KOPT-K1 (cell line): Measurements from ENCODE around the gene POLR1C.
"Not testable (repeated sequence)": the region's sequence is repeated elsewhere in the genome, so short reads cannot be mapped to it uniquely, and the experiment has no call there.

Experiments used
- H3K27ac ChIP-seq: fragments of 200-600 bp; sonication (generic); 2 replicates; pipeline ENCODE4 v1.5.1; 2016; ENCODE audit warnings: antibody characterized with exemption, mild to moderate bottlenecking, low read depth, low read length; ENCODE audit not compliant: poor library complexity, severe bottlenecking
- H3K36me3 ChIP-seq: fragments of 200-600 bp; sonication (generic); 2 replicates; pipeline ENCODE4 v1.5.1; 2017; ENCODE audit warnings: antibody characterized with exemption, mild to moderate bottlenecking, low read length, moderate library complexity; ENCODE audit not compliant: insufficient read depth
- H3K9me3 ChIP-seq: fragments of 200-600 bp; sonication (generic); 2 replicates; pipeline ENCODE4 v1.5.1; 2017; ENCODE audit warnings: antibody characterized with exemption, low read length, mild to moderate bottlenecking; ENCODE audit not compliant: insufficient read depth, poor library complexity, severe bottlenecking

POLR1C gene

GRCh38 chr6:43488667-43489276, 28.1 kb upstream of the POLR1C start:
- Histone ChIP-seq H3K36me3 (peaks cover 14% of the 10 kb centered on the region; the same call in 1 of the 2 replicates), H3K9me3 (no peaks in the 10 kb centered on the region), H3K27ac (no peak overlapping the region)

- H3K27ac ChIP-seq, result no peak overlapping the region
- peaks cover 14% of the 10 kb centered on the region; the same call in 1 of the 2 replicates for H3K36me3 ChIP-seq
- H3K9me3 ChIP-seq, result no peaks in the 10 kb centered on the region
Measured at GRCh38 chr6:43489277-43490072, 27.4 kb upstream of the POLR1C start.

DNA sequence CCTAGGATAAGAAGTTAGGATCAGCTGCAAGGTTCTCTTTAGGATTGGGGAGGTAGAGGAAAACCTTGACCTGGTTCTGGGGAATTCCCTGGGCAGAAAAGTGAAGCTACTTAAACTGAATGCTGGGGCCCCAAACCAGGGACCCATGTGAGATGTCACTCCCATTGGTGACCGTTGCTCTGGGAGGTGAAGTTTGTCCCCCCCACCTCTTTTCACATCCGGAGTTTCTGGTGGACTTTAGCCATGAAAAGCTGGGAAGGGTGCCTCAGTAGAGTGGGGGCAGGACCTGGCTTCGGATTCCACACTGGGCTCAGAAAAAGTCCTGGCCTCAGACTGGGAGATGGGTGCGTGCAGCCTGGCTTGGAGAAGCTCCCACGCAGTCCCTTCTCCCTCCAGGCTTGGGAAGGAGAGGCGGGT, 26.4 kb upstream of the POLR1C start:
- Histone ChIP-seq H3K36me3 (peaks cover 14% of the 10 kb centered on the region; the same call in 1 of the 2 replicates), H3K9me3 (no peaks in the 10 kb centered on the region), H3K27ac (no peak overlapping the region)

DNA sequence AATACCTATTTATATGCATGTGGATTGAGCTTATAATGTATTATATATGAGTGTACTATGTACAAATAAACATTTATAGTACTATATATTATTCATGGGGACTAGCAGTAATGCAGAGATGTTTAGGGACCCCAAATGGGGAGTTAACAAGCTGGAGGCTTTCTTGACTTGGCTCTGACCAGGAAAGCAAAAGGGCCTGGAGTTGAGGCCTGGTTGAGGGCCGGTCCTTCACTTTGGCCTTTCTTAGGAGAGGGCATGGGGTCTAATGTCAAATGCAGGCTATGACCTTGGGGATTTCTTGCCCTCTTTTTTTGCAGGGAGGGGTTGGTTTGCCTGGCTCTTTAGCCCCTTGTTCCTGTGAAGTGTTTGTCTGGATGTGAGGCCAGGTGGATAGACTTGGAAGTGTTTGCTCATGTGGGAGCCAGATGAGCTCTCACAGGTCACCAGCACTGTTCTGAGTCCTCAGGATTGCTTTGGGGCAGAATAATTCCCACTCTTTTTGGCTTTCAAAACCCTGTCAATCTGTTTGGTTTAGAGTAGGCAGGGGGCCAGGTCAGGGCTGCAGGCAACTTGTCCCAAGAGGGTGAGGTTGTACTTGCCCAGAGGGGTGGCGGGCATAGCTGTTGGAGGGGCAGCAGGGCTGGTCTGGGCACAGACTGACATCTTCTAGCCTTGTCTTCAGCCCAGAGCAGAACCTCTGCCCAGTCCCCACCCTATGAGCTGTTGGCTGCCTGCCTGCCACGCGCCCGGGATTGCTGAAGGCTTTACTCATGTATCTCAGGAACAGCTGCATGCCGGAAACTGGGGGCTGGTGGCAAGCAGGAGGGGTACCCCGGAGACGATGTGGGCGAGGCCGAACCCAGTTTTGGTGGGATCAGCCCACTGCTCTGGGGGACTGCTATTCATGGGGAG, 24.9 kb upstream of the POLR1C start:
- H3K27ac ChIP-seq, result no peak overlapping the region

DNA sequence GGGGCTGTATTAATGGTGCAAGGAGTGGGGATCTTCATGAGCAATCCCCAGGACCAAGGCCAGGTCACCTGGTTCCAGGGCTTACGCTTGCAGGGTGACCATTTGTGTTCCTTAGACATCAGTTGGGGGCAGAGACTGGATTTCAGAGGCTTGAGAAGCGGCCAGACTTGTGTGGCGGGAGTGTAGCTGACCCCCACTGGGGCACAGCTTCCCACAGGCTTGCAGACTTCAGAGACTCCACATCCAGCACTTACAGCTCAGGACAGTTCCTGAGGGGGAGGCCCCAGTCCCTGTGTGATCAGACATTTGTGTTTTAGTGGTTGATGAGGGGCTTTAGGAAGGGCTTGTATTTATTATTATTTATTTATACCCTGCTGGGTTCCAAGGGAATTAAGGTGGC, 24.2 kb upstream of the POLR1C start:
- no peaks in the 10 kb centered on the region for H3K9me3 ChIP-seq
- no peak overlapping the region for H3K27ac ChIP-seq
- peaks cover 20% of the 10 kb centered on the region for H3K36me3 ChIP-seq

More for the DNA sequence above, 24.9 kb upstream of the POLR1C start:
- peaks cover 14% of the 10 kb centered on the region; the same call in 1 of the 2 replicates for H3K36me3 ChIP-seq
- H3K9me3 ChIP-seq, result no peaks in the 10 kb centered on the region

DNA sequence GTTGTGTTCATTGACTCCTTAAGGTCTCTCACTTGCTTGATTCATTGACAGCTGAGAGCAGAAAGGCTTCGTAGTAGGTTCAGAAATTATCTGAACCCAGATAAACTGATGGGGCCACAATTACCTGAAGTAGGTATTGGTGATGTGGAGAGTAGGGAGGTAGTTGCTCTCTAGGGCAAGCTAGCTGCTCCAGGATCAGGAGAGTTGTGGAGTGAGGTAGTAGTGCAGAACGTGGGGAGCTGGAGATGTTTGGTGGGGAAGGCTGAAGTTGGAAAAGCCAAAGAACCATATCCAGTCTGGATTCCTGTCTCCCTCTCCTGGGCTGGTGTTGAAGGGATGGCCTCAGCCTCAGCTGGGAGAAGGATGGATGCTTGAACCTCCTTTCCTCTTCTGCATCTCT, 23.7 kb upstream of the POLR1C start:
- Histone ChIP-seq H3K9me3 (no peaks in the 10 kb centered on the region), H3K36me3 (peaks cover 25% of the 10 kb centered on the region), H3K27ac (no peak overlapping the region)

- Histone ChIP-seq H3K36me3 (peaks cover 29% of the 10 kb centered on the region), H3K27ac (no peak overlapping the region), H3K9me3 (no peaks in the 10 kb centered on the region)
Measured at GRCh38 chr6:43493833-43494232, 23.1 kb upstream of the POLR1C start.

GRCh38 chr6:43494321-43494720, 22.6 kb upstream of the POLR1C start:
- Histone ChIP-seq H3K36me3 (peaks cover 34% of the 10 kb centered on the region), H3K27ac (no peak overlapping the region), H3K9me3 (no peaks in the 10 kb centered on the region)

GRCh38 chr6:43494766-43495165, 22.1 kb upstream of the POLR1C start:
- Histone ChIP-seq H3K9me3 (no peaks in the 10 kb centered on the region), H3K27ac (no peak overlapping the region), H3K36me3 (peaks cover 34% of the 10 kb centered on the region)

DNA sequence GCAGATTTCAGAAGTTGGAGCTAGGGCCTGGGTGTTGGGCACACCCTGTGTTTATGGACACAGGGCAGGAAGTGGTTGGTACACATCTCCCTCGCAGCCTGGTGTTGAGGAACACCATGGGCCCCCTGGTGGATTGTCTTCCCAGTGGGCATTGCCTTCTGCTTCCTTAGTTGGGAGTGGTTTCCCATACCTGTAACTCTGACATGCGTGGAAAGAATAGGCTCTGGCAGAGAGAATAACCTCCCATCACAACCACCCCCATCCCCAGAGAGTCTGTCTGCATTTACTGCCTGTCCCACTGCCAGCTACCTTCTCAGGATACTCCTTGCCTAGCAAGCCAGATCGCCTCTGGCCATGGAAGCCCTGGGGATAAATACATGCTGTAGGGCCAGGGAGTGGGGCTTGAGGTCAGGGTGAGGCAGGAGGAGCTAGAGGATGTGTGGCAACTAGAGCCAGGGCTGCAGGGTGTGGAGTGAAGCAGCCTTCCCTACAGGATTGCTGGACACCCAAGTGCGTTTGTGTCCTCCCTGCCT, 21.4 kb upstream of the POLR1C start:
- H3K36me3 ChIP-seq, result peaks cover 35% of the 10 kb centered on the region
- H3K27ac ChIP-seq, result no peak overlapping the region
- no peaks in the 10 kb centered on the region for H3K9me3 ChIP-seq

- peaks cover 45% of the 10 kb centered on the region for H3K36me3 ChIP-seq
- no peaks in the 10 kb centered on the region for H3K9me3 ChIP-seq
- H3K27ac ChIP-seq, result no peak overlapping the region
Measured at GRCh38 chr6:43496370-43497128, 20.3 kb upstream of the POLR1C start.

- Histone ChIP-seq H3K9me3 (no peaks in the 10 kb centered on the region), H3K27ac (no peak overlapping the region), H3K36me3 (peaks cover 51% of the 10 kb centered on the region)
Measured at GRCh38 chr6:43497129-43497396, 19.8 kb upstream of the POLR1C start.

GRCh38 chr6:43497689-43498088, 19.2 kb upstream of the POLR1C start:
- Histone ChIP-seq H3K36me3 (peaks cover 57% of the 10 kb centered on the region), H3K27ac (no peak overlapping the region), H3K9me3 (no peaks in the 10 kb centered on the region)

DNA sequence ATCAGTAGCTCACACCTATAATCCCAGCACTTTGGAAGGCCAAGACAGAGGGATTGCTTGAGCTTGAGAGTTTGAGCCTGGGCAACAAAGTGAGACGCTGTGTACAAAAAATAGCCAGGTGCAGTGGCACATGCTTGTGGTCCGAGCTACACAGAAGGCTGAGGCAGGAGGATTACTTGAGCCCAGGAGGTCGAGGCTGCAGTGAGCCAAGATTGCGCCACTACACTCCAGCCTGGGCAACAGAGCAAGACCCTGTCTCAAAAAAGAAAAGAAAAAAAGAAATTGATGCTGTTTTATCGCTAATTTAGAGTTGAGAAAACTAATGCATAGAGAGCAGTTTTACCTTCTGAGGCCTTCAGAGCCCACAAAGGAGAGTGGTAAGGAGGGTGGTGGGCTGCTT, 18.6 kb upstream of the POLR1C start:
- H3K27ac ChIP-seq, H3K9me3 ChIP-seq: not testable (repeated sequence)
- H3K36me3 ChIP-seq, result peaks cover 60% of the 10 kb centered on the region
